ENCODE results near the gene PPARA.

- no peak for TF ChIP-seq CTCF (IDR thresholded peaks at IDR 0.05; ENCODE audit: insufficient read depth, low read length)
- no peak for TF ChIP-seq REST (IDR thresholded peaks at IDR 0.05; ENCODE audit: insufficient replicate concordance, low read depth)
- no peak for TF ChIP-seq POLR2AphosphoS5 (IDR thresholded peaks at IDR 0.05; ENCODE audit: low read depth)
- TF ChIP-seq GABPA (IDR thresholded peaks at IDR 0.05; ENCODE audit: low read depth): no peak
Measured at GRCh38 chr22:46145896-46146295, 4.4 kb upstream of the PPARA start.
